ENCODE results near the gene KLK11. TPM values are rescaled to one million over a fixed set of nuclear protein-coding genes. Genes with fewer than 3 reads are reported as not detected.

KLK11 gene
- total and polyA plus RNA-seq, 2 experiments from 2014 or later, result not detected

GRCh38 chr19:50983625-50984292 lies 42.7 kb downstream of the KLK11 start, which contains the start of gene KLK7:
Gene KLK7 (minus strand): TSS chr19:50983917. CDS start chr19:50982399, 1,518 bp downstream.
- Histone ChIP-seq H3K36me3 (no peaks in the 10 kb centered on the region), H3K9me3 (ENCODE audit: low read depth) (no peaks in the 10 kb centered on the region), H3K4me1 (ENCODE audit: low read depth) (no peaks in the 10 kb centered on the region), H3K27me3 (peaks cover 34% of the 10 kb centered on the region), H3K27ac (no peak within 1 kb of the TSS), H3K4me3 (no peak within 1 kb of the TSS)
- DNase-seq (ENCODE audit: low read depth in 1 of 2, low spot score in 1 of 2), result no peak
- TF ChIP-seq, protein P1, sequence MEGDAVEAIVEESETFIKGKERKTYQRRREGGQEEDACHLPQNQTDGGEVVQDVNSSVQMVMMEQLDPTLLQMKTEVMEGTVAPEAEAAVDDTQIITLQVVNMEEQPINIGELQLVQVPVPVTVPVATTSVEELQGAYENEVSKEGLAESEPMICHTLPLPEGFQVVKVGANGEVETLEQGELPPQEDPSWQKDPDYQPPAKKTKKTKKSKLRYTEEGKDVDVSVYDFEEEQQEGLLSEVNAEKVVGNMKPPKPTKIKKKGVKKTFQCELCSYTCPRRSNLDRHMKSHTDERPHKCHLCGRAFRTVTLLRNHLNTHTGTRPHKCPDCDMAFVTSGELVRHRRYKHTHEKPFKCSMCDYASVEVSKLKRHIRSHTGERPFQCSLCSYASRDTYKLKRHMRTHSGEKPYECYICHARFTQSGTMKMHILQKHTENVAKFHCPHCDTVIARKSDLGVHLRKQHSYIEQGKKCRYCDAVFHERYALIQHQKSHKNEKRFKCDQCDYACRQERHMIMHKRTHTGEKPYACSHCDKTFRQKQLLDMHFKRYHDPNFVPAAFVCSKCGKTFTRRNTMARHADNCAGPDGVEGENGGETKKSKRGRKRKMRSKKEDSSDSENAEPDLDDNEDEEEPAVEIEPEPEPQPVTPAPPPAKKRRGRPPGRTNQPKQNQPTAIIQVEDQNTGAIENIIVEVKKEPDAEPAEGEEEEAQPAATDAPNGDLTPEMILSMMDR (IDR thresholded peaks at IDR 0.05; ENCODE audit: low read depth, low read length), result no peak

- no peaks in the 10 kb centered on the region for H3K9me3 ChIP-seq (ENCODE audit: low read depth)
These were observed 44.2 kb downstream of the KLK11 start for GRCh38 chr19:50982186-50982585.

DNA sequence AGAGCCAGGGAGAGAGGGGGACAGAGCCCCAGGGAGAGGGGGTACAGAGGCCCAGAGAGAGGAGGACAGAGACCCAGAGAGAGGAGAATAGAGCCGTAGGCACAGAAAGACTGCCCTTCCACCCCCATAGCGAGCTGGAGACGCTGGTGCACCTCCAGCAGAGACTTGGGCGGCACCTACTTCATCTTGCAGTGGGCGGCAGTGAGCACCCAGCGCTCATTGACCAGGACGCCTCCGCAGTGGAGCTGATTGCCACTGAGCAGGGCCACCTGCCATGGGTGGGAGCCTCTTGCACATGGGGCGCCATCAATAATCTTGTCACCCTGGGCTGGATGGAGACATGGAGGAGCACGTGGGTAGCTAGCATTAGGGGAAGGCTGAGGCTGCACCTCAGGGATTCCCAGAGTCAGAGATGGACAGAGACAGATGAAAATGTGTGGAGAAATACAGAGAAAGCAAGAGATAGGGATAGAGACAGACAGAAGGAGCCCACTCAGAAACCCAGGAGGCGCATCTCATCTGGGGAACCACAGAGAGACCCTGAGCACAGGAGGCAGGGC lies 44.7 kb downstream of the KLK11 start:
- Histone ChIP-seq H3K4me3 (no peak overlapping the region), H3K27me3 (peaks cover 28% of the 10 kb centered on the region), H3K36me3 (no peaks in the 10 kb centered on the region), H3K9me3 (ENCODE audit: low read depth) (no peaks in the 10 kb centered on the region), H3K27ac (no peak overlapping the region), H3K4me1 (ENCODE audit: low read depth) (no peaks in the 10 kb centered on the region)
- TF ChIP-seq, protein P1 (IDR thresholded peaks at IDR 0.05; ENCODE audit: low read depth, low read length), result no peak
- no peak for DNase-seq (ENCODE audit: low read depth in 1 of 2, low spot score in 1 of 2)

More at GRCh38 chr19:50982186-50982585, 44.2 kb downstream of the KLK11 start:
- no peak for DNase-seq (ENCODE audit: low read depth in 1 of 2, low spot score in 1 of 2)
- no peaks in the 10 kb centered on the region for H3K4me1 ChIP-seq (ENCODE audit: low read depth)
- H3K27me3 ChIP-seq, result peaks cover 29% of the 10 kb centered on the region
- H3K36me3 ChIP-seq, result no peaks in the 10 kb centered on the region
- TF ChIP-seq, protein P1 (IDR thresholded peaks at IDR 0.05; ENCODE audit: low read depth, low read length), result no peak
- no peak overlapping the region for H3K4me3 ChIP-seq
- H3K27ac ChIP-seq, result no peak overlapping the region

- H3K4me3 ChIP-seq, result no peak overlapping the region
- H3K4me1 ChIP-seq (ENCODE audit: low read depth), result no peaks in the 10 kb centered on the region
These were observed 46.2 kb downstream of the KLK11 start for GRCh38 chr19:50980208-50980607.

GRCh38 chr19:50979758-50980157 lies 46.7 kb downstream of the KLK11 start:
- Histone ChIP-seq H3K27me3 (peaks cover 18% of the 10 kb centered on the region), H3K9me3 (ENCODE audit: low read depth) (no peaks in the 10 kb centered on the region), H3K27ac (no peak overlapping the region), H3K4me1 (ENCODE audit: low read depth) (no peaks in the 10 kb centered on the region), H3K36me3 (no peaks in the 10 kb centered on the region), H3K4me3 (no peak overlapping the region)
- DNase-seq (ENCODE audit: low read depth in 1 of 2, low spot score in 1 of 2), result no peak
- TF ChIP-seq, protein P1 (IDR thresholded peaks at IDR 0.05; ENCODE audit: low read depth, low read length), result no peak

More at GRCh38 chr19:50980208-50980607, 46.2 kb downstream of the KLK11 start:
- Histone ChIP-seq H3K27ac (no peak overlapping the region), H3K36me3 (no peaks in the 10 kb centered on the region), H3K9me3 (ENCODE audit: low read depth) (no peaks in the 10 kb centered on the region), H3K27me3 (peaks cover 18% of the 10 kb centered on the region)
- DNase-seq (ENCODE audit: low read depth in 1 of 2, low spot score in 1 of 2), result no peak
- TF ChIP-seq, protein P1 (IDR thresholded peaks at IDR 0.05; ENCODE audit: low read depth, low read length), result no peak

Data from cardiac muscle cell (in vitro differentiated cells and primary cell).